Measurements from ENCODE around the gene CDC40.

Gene CDC40

GRCh38 chr6:110207652-110208051, 27.4 kb downstream of the CDC40 start:
- Histone ChIP-seq H3K27me3 (replicated peaks; ENCODE audit: control insufficient read depth, insufficient read depth, low read length) (no peaks in the 10 kb centered on the region), H3K4me3 (replicated peaks; ENCODE audit: low read depth, low read length) (no peak overlapping the region), H3K36me3 (ENCODE audit: control insufficient read depth, insufficient read depth, low read length) (peaks cover 5% of the 10 kb centered on the region)
- no peak for TF ChIP-seq CTCF (IDR thresholded peaks at IDR 0.05; ENCODE audit: insufficient read depth, low read length, poor library complexity, severe bottlenecking)
- DNase-seq (ENCODE audit: extremely low read depth, insufficient read length) = no peak

GRCh38 chr6:110211753-110212152, 31.5 kb downstream of the CDC40 start:
- no peak overlapping the region for H3K4me3 ChIP-seq (replicated peaks; ENCODE audit: low read depth, low read length)
- peaks cover 10% of the 10 kb centered on the region for H3K36me3 ChIP-seq (ENCODE audit: control insufficient read depth, insufficient read depth, low read length)
- H3K27me3 ChIP-seq (replicated peaks; ENCODE audit: control insufficient read depth, insufficient read depth, low read length) = no peaks in the 10 kb centered on the region
- no peak for DNase-seq (ENCODE audit: extremely low read depth, insufficient read length)
- no peak for TF ChIP-seq CTCF (IDR thresholded peaks at IDR 0.05; ENCODE audit: insufficient read depth, low read length, poor library complexity, severe bottlenecking)

GRCh38 chr6:110214338-110214737, 34.1 kb downstream of the CDC40 start:
- no peak for DNase-seq (ENCODE audit: extremely low read depth, insufficient read length)
- no peak for TF ChIP-seq CTCF (IDR thresholded peaks at IDR 0.05; ENCODE audit: insufficient read depth, low read length, poor library complexity, severe bottlenecking)
- Histone ChIP-seq H3K4me3 (replicated peaks; ENCODE audit: low read depth, low read length) (no peak overlapping the region), H3K27me3 (replicated peaks; ENCODE audit: control insufficient read depth, insufficient read depth, low read length) (no peaks in the 10 kb centered on the region), H3K36me3 (ENCODE audit: control insufficient read depth, insufficient read depth, low read length) (peaks cover 10% of the 10 kb centered on the region)

GRCh38 chr6:110216140-110216539, 35.9 kb downstream of the CDC40 start:
- Histone ChIP-seq H3K36me3 (ENCODE audit: control insufficient read depth, insufficient read depth, low read length) (peaks cover 14% of the 10 kb centered on the region), H3K27me3 (replicated peaks; ENCODE audit: control insufficient read depth, insufficient read depth, low read length) (no peaks in the 10 kb centered on the region), H3K4me3 (replicated peaks; ENCODE audit: low read depth, low read length) (no peak overlapping the region)
- TF ChIP-seq CTCF (IDR thresholded peaks at IDR 0.05; ENCODE audit: insufficient read depth, low read length, poor library complexity, severe bottlenecking) = no peak
- DNase-seq (ENCODE audit: extremely low read depth, insufficient read length) = no peak

GRCh38 chr6:110217266-110217665, 37.0 kb downstream of the CDC40 start:
- Histone ChIP-seq H3K4me3 (replicated peaks; ENCODE audit: low read depth, low read length) (no peak overlapping the region), H3K27me3 (replicated peaks; ENCODE audit: control insufficient read depth, insufficient read depth, low read length) (no peaks in the 10 kb centered on the region), H3K36me3 (ENCODE audit: control insufficient read depth, insufficient read depth, low read length) (peaks cover 11% of the 10 kb centered on the region)
- DNase-seq (ENCODE audit: extremely low read depth, insufficient read length) = no peak
- TF ChIP-seq CTCF (IDR thresholded peaks at IDR 0.05; ENCODE audit: insufficient read depth, low read length, poor library complexity, severe bottlenecking) = no peak

GRCh38 chr6:110221738-110222137, 41.5 kb downstream of the CDC40 start:
- H3K36me3 ChIP-seq (ENCODE audit: control insufficient read depth, insufficient read depth, low read length) = peaks cover 4% of the 10 kb centered on the region
- no peaks in the 10 kb centered on the region for H3K27me3 ChIP-seq (replicated peaks; ENCODE audit: control insufficient read depth, insufficient read depth, low read length)
- DNase-seq (ENCODE audit: extremely low read depth, insufficient read length) = no peak
- TF ChIP-seq CTCF (IDR thresholded peaks at IDR 0.05; ENCODE audit: insufficient read depth, low read length, poor library complexity, severe bottlenecking) = no peak
- no peak overlapping the region for H3K4me3 ChIP-seq (replicated peaks; ENCODE audit: low read depth, low read length)

Measured in GM06990 (cell line).